Measurements from ENCODE around the gene CLDN24. TPM values are rescaled to one million over a fixed set of nuclear protein-coding genes. Genes with fewer than 3 reads are reported as not detected.

The CLDN24 gene
- total RNA-seq, 4 donors from 2014 or later = not detected

DNA sequence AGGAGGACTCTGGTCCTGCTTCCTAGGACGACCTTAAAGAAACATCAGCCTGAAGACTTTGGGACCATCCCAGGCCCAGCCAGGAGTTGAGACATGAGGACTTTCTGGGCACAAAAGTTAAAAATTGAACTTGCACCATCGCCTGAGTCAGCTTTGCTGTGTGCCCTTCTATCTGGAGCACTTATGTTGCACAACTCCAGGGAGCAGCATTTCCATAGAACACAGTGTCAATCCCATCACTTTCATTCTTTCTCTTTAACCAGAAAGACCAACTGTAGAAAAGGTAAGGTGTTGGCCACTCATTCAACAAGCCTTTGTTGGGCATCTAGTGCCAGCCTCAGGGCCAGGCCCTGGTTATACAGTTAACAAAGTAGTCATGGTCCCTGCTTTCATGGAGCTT, 8.6 kb upstream of the CLDN24 start:
- Histone ChIP-seq H3K4me3 (no peak overlapping the region), H3K4me1 (peaks cover 0 to 6% (median 0%) of the 10 kb centered on the region in 3 donors), H3K36me3 (no peaks in the 10 kb centered on the region), H3K27ac (no peak overlapping the region), H3K9me3 (no peaks in the 10 kb centered on the region), H3K27me3 (no peaks in the 10 kb centered on the region)
- TF ChIP-seq CTCF (IDR thresholded peaks at IDR 0.05) = no peak
- no peak for TF ChIP-seq POLR2A (IDR thresholded peaks at IDR 0.05)
- no peak for TF ChIP-seq EP300 (IDR thresholded peaks at IDR 0.05)
- TF ChIP-seq POLR2AphosphoS5 (IDR thresholded peaks at IDR 0.05) = no peak
- WGBS, 2 donors (ENCODE audit: low coverage in 1 of 2) = 83% methylated on average over 2 of the region's 2 CpGs; no CpG with 5 or more reads in 1 of the 2 donors
- no peak for ATAC-seq

DNA sequence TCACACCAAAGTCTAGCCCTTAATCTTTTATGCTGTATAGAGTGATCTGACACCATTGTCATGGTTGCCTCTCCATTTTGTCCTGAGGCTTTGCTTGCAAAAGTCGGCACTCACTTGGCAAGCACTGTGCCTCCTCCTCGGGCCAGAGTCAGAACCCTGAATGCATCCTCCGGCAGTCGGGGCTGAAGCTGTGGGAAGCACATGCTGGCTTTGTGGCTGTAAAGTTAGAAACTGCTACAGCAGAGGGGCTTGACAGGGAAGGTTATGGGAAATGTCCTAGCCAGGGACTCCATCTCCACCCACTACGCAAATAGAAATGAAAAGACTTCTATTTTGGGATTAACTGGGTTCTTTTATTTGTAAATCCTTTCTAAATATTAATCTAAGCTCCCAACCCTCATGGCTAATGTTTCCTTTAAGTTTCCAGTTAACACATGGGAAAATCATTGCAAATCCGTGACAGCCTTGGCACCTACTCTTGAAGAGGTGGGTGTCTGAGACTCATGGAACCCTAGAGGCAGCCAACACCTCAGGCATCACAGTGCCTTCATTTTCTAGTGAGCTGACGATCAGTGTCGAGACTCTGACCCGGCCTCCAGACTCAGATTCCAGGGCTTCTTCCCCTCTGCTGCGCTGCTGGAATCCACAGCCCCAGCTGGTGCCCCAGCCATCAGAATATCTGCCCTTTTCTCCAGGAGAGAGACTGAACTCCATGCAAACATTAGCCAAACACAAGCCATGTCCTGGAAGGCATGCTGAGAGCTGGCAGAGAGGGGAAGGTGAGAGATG, 7.9 kb upstream of the CLDN24 start:
- no peaks in the 10 kb centered on the region for H3K36me3 ChIP-seq
- H3K4me3 ChIP-seq = no peak overlapping the region
- ATAC-seq = no peak
- no peaks in the 10 kb centered on the region for H3K9me3 ChIP-seq
- peaks cover 0 to 6% (median 0%) of the 10 kb centered on the region in 3 donors for H3K4me1 ChIP-seq
- H3K27me3 ChIP-seq = no peaks in the 10 kb centered on the region
- no peak for TF ChIP-seq POLR2AphosphoS5 (IDR thresholded peaks at IDR 0.05)
- TF ChIP-seq EP300 (IDR thresholded peaks at IDR 0.05) = no peak
- TF ChIP-seq CTCF (IDR thresholded peaks at IDR 0.05) = no peak
- no peak for TF ChIP-seq POLR2A (IDR thresholded peaks at IDR 0.05)
- WGBS, 2 donors (ENCODE audit: low coverage in 1 of 2) = 48 to 64% methylated on average over 3 to 9 of the region's 10 CpGs
- H3K27ac ChIP-seq = no peak overlapping the region

DNA sequence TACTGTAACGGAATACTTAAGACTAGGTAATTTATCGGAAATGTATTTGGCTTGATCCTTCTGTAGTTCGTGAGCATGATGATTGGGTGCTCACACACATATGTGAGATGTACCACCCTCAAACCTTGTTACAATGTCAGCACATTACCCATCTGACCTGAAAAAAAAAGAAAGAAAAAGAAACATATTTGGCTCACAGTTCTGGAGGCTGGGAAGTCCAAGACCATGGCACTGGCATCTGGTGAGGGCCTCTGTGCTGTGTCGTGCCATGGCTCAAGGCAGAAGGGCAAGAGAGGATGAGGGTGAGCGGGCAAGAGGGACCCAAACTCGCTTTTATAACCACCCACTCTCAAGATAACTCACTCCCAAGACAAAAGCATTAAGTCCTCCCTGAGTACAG, 7.0 kb upstream of the CLDN24 start:
- no peak for ATAC-seq
- WGBS, 2 donors (ENCODE audit: low coverage in 1 of 2) = 88 to 91% methylated on average over 5 to 6 of the region's 6 CpGs
- TF ChIP-seq POLR2AphosphoS5 (IDR thresholded peaks at IDR 0.05) (no peak), EP300 (IDR thresholded peaks at IDR 0.05) (no peak), CTCF (IDR thresholded peaks at IDR 0.05) (no peak), POLR2A (IDR thresholded peaks at IDR 0.05) (no peak)

DNA sequence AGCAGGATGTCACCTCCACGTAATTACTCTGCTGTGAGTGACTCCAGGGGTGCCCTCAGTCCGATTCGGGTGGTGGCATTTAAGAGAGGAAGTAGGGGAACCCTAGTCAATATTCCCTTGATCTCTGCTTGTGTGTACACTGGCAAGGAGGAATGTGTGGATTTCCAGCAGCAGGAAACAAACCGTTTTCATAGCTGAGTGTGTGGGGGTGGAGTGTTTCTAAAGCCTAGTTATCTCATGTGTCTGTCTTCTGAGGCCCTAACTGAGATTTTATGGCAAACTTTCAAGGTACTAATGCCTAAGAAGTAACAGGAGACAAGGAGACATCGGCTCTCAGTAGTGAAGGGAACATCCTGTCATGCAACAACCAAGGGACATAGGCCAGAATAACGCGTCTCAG, 6.6 kb upstream of the CLDN24 start:
- H3K27ac ChIP-seq = no peak overlapping the region
- TF ChIP-seq POLR2AphosphoS5 (IDR thresholded peaks at IDR 0.05) (no peak), POLR2A (IDR thresholded peaks at IDR 0.05) (no peak), EP300 (IDR thresholded peaks at IDR 0.05) (no peak), CTCF (IDR thresholded peaks at IDR 0.05) (no peak)

More for the DNA sequence above, 7.0 kb upstream of the CLDN24 start:
- H3K27ac ChIP-seq = no peak overlapping the region
- H3K27me3 ChIP-seq = no peaks in the 10 kb centered on the region
- peaks cover 0 to 6% (median 0%) of the 10 kb centered on the region in 3 donors for H3K4me1 ChIP-seq
- H3K9me3 ChIP-seq = no peaks in the 10 kb centered on the region
- H3K4me3 ChIP-seq = no peak overlapping the region
- H3K36me3 ChIP-seq = no peaks in the 10 kb centered on the region

GRCh38 chr4:183327827-183328226, 5.6 kb upstream of the CLDN24 start:
- 91 to 97% methylated on average over 1 to 5 of the region's 7 CpGs for WGBS, 2 donors (ENCODE audit: low coverage in 1 of 2)
- no peak for ATAC-seq
- Histone ChIP-seq H3K36me3 (no peaks in the 10 kb centered on the region), H3K4me1 (peaks cover 0 to 6% (median 0%) of the 10 kb centered on the region in 3 donors), H3K27me3 (no peaks in the 10 kb centered on the region), H3K9me3 (no peaks in the 10 kb centered on the region), H3K27ac (no peak overlapping the region), H3K4me3 (no peak overlapping the region)
- TF ChIP-seq CTCF (IDR thresholded peaks at IDR 0.05) (no peak), POLR2A (IDR thresholded peaks at IDR 0.05) (no peak), POLR2AphosphoS5 (IDR thresholded peaks at IDR 0.05) (no peak), EP300 (IDR thresholded peaks at IDR 0.05) (no peak)

More for the DNA sequence above, 6.6 kb upstream of the CLDN24 start:
- Histone ChIP-seq H3K36me3 (no peaks in the 10 kb centered on the region), H3K9me3 (no peaks in the 10 kb centered on the region), H3K27me3 (no peaks in the 10 kb centered on the region), H3K4me1 (peaks cover 0 to 6% (median 0%) of the 10 kb centered on the region in 3 donors), H3K4me3 (no peak overlapping the region)
- 44 to 48% methylated on average over 4 to 7 of the region's 7 CpGs for WGBS, 2 donors (ENCODE audit: low coverage in 1 of 2)
- no peak for ATAC-seq
